H7 (cell line): Measurements from ENCODE around the gene YY1. TPM values are rescaled to one million over a fixed set of nuclear protein-coding genes. Genes with fewer than 3 reads are reported as not detected.
"Not testable (repeated sequence)": the region's sequence is repeated elsewhere in the genome, so short reads cannot be mapped to it uniquely, and the experiment has no call there.

Experiments used
- DNase-seq: peaks from one replicate; pipeline ENCODE4 v3.0.0; 2012
- H3K27me3 ChIP-seq: 2 replicates; pipeline ENCODE4 v1.6.0; 2011; ENCODE audit warnings: mild to moderate bottlenecking, low read length; ENCODE audit not compliant: control insufficient read depth, insufficient read depth
- H3K36me3 ChIP-seq: replicated peaks from 2 replicates; pipeline ENCODE4 v1.5.1; 2011; ENCODE audit warnings: low read length; ENCODE audit not compliant: control insufficient read depth, insufficient read depth
- H3K4me3 ChIP-seq: 2 replicates; pipeline ENCODE4 v1.5.1; 2011; ENCODE audit warnings: low read depth, mild to moderate bottlenecking, control low read depth, low read length, moderate library complexity; ENCODE audit not compliant: insufficient read depth
- total RNA-seq: library from RNA; depleted of rRNA; stranded (reverse); fragments of >200 nt; shearing (Covaris generic); gene quantifications from 2 replicates; pipeline ENCODE4 v1.2.3, GENCODE V29; 2014

Gene YY1
- total RNA-seq, 1 experiment from 2014 or later = 50.9 TPM

GRCh38 chr14:100281286-100282082, 42.5 kb downstream of the YY1 start:
- peak; percentile 54 for DNase-seq
- Histone ChIP-seq H3K4me3 (no peak overlapping the region), H3K27me3 (no peaks in the 10 kb centered on the region), H3K36me3 (peaks cover 3% of the 10 kb centered on the region)

GRCh38 chr14:100282083-100282350, 43.1 kb downstream of the YY1 start:
- H3K27me3 ChIP-seq = no peaks in the 10 kb centered on the region
- H3K4me3 ChIP-seq = no peak overlapping the region
- DNase-seq = no peak
- H3K36me3 ChIP-seq = peaks cover 3% of the 10 kb centered on the region

- H3K36me3 ChIP-seq = no peaks in the 10 kb centered on the region; the same call in none of the 2 replicates
- H3K27me3 ChIP-seq = no peaks in the 10 kb centered on the region
- no peak overlapping the region for H3K4me3 ChIP-seq
- no peak for DNase-seq
Observed at GRCh38 chr14:100282766-100283419, 43.9 kb downstream of the YY1 start.

GRCh38 chr14:100283436-100283835, 44.5 kb downstream of the YY1 start:
- H3K4me3 ChIP-seq, H3K27me3 ChIP-seq, H3K36me3 ChIP-seq, DNase-seq: not testable (repeated sequence)

- peaks cover 2% of the 10 kb centered on the region for H3K36me3 ChIP-seq
- peak; percentile 57 for DNase-seq
- peak overlapping the region; percentile 34 for H3K4me3 ChIP-seq
- no peaks in the 10 kb centered on the region for H3K27me3 ChIP-seq
Observed at GRCh38 chr14:100283984-100284881, 45.3 kb downstream of the YY1 start.

- DNase-seq = peak; percentile 99
- Histone ChIP-seq H3K4me3 (peak overlapping the region; percentile 74), H3K36me3 (peaks cover 2% of the 10 kb centered on the region), H3K27me3 (no peaks in the 10 kb centered on the region)
Observed at GRCh38 chr14:100285021-100285912, 46.3 kb downstream of the YY1 start.

GRCh38 chr14:100285913-100286400, 47.0 kb downstream of the YY1 start:
- Histone ChIP-seq H3K36me3 (peaks cover 5% of the 10 kb centered on the region), H3K27me3 (no peaks in the 10 kb centered on the region), H3K4me3 (peak overlapping the region; percentile 74)
- DNase-seq = peak; percentile 44

GRCh38 chr14:100286484-100287191, 47.7 kb downstream of the YY1 start:
- Histone ChIP-seq H3K27me3 (no peaks in the 10 kb centered on the region), H3K36me3 (peaks cover 11% of the 10 kb centered on the region), H3K4me3 (no peak overlapping the region)
- DNase-seq = peak; percentile 56

GRCh38 chr14:100287202-100287997, 48.5 kb downstream of the YY1 start:
- Histone ChIP-seq H3K36me3 (peaks cover 14% of the 10 kb centered on the region), H3K27me3 (no peaks in the 10 kb centered on the region), H3K4me3 (no peak overlapping the region)
- peak; percentile 54 for DNase-seq

- not testable (repeated sequence) for DNase-seq, H3K27me3 ChIP-seq, H3K4me3 ChIP-seq
- H3K36me3 ChIP-seq = peaks cover 14% of the 10 kb centered on the region
Observed at GRCh38 chr14:100287998-100288295, 49.0 kb downstream of the YY1 start.

GRCh38 chr14:100288382-100289185, 49.6 kb downstream of the YY1 start:
- peak; percentile 46 for DNase-seq
- no peak overlapping the region for H3K4me3 ChIP-seq
- peaks cover 14% of the 10 kb centered on the region for H3K36me3 ChIP-seq
- H3K27me3 ChIP-seq = no peaks in the 10 kb centered on the region

GRCh38 chr14:100289916-100290606, 51.1 kb downstream of the YY1 start:
- DNase-seq = peak; percentile 67
- H3K4me3 ChIP-seq = no peak overlapping the region

More at GRCh38 chr14:100289916-100290606, 51.1 kb downstream of the YY1 start:
- Histone ChIP-seq H3K36me3 (peaks cover 14% of the 10 kb centered on the region), H3K27me3 (no peaks in the 10 kb centered on the region)
